GM19043 (cell line): ENCODE data around the gene PAPPA2.

Experiments used
- ATAC-seq: cut with Tn5 transposase; IDR thresholded peaks from one replicate; pipeline ENCODE4 v1.9.1; 2021; ENCODE audit warnings: low read depth; ENCODE audit not compliant: unreplicated experiment

The PAPPA2 gene

GRCh38 chr1:176485083-176485482 lies 22.1 kb downstream of the PAPPA2 start:
- no peak for ATAC-seq

- ATAC-seq, result no peak
These were observed 31.5 kb downstream of the PAPPA2 start for GRCh38 chr1:176494436-176494835.

GRCh38 chr1:176499671-176500070 lies 36.7 kb downstream of the PAPPA2 start:
- ATAC-seq, result no peak

GRCh38 chr1:176501599-176501998 lies 38.6 kb downstream of the PAPPA2 start:
- ATAC-seq, result no peak

GRCh38 chr1:176504848-176505553 lies 42.0 kb downstream of the PAPPA2 start:
- no peak for ATAC-seq

GRCh38 chr1:176512966-176513365 lies 50.0 kb downstream of the PAPPA2 start:
- no peak for ATAC-seq

GRCh38 chr1:176515310-176515709 lies 52.3 kb downstream of the PAPPA2 start:
- ATAC-seq, result no peak

GRCh38 chr1:176517484-176517883 lies 54.5 kb downstream of the PAPPA2 start:
- ATAC-seq, result no peak

GRCh38 chr1:176521211-176521610 lies 58.2 kb downstream of the PAPPA2 start:
- no peak for ATAC-seq

- ATAC-seq, result no peak
These were observed 59.4 kb downstream of the PAPPA2 start for GRCh38 chr1:176522310-176522845.

GRCh38 chr1:176529395-176530090 lies 66.6 kb downstream of the PAPPA2 start:
- ATAC-seq, result no peak

GRCh38 chr1:176531036-176531435 lies 68.1 kb downstream of the PAPPA2 start:
- no peak for ATAC-seq

GRCh38 chr1:176531921-176532897 lies 69.2 kb downstream of the PAPPA2 start:
- no peak for ATAC-seq

- ATAC-seq, result no peak
These were observed 70.0 kb downstream of the PAPPA2 start for GRCh38 chr1:176533020-176533419.

GRCh38 chr1:176536588-176536987 lies 73.6 kb downstream of the PAPPA2 start:
- no peak for ATAC-seq

- no peak for ATAC-seq
These were observed 76.0 kb downstream of the PAPPA2 start for GRCh38 chr1:176539018-176539417.

- ATAC-seq, result no peak
These were observed 77.5 kb downstream of the PAPPA2 start for GRCh38 chr1:176540428-176540827.

GRCh38 chr1:176541663-176542062 lies 78.7 kb downstream of the PAPPA2 start:
- ATAC-seq, result no peak

GRCh38 chr1:176542352-176542751 lies 79.4 kb downstream of the PAPPA2 start:
- no peak for ATAC-seq

GRCh38 chr1:176543360-176544129 lies 80.6 kb downstream of the PAPPA2 start:
- no peak for ATAC-seq
